Activated CD4-positive, CD25-positive, alpha-beta regulatory T cell (primary cell): Measurements from ENCODE around the gene TMEM212.
"Not testable (repeated sequence)": the region's sequence is repeated elsewhere in the genome, so short reads cannot be mapped to it uniquely, and the experiment has no call there.

ENCODE experiments used
- DNase-seq, 4 experiments: peaks; one replicate each; lab custom pipeline; 2025; lab: John Stamatoyannopoulos, UW

Gene TMEM212

GRCh38 chr3:171813278-171813896 lies 29.8 kb upstream of the TMEM212 start:
- no peak for DNase-seq

- DNase-seq, result no peak
Observed at GRCh38 chr3:171813897-171814460, 29.2 kb upstream of the TMEM212 start.

- DNase-seq, result not testable (repeated sequence)
Observed at GRCh38 chr3:171814662-171815061, 28.5 kb upstream of the TMEM212 start.

- DNase-seq, result no peak
Observed at GRCh38 chr3:171815973-171816595, 27.1 kb upstream of the TMEM212 start.

GRCh38 chr3:171817074-171817800 lies 25.9 kb upstream of the TMEM212 start:
- DNase-seq, result no peak

GRCh38 chr3:171821044-171821443 lies 22.1 kb upstream of the TMEM212 start:
- DNase-seq, result no peak

GRCh38 chr3:171821778-171822358 lies 21.3 kb upstream of the TMEM212 start:
- no peak for DNase-seq

GRCh38 chr3:171822431-171823106 lies 20.6 kb upstream of the TMEM212 start:
- no peak for DNase-seq

- no peak for DNase-seq
Observed at GRCh38 chr3:171824116-171824515, 19.0 kb upstream of the TMEM212 start.

GRCh38 chr3:171824824-171825221 lies 18.3 kb upstream of the TMEM212 start:
- DNase-seq, result no peak

- DNase-seq, result no peak
Observed at GRCh38 chr3:171825222-171825828, 17.8 kb upstream of the TMEM212 start.

GRCh38 chr3:171827385-171827784 lies 15.8 kb upstream of the TMEM212 start:
- no peak for DNase-seq

GRCh38 chr3:171827836-171828458 lies 15.2 kb upstream of the TMEM212 start:
- DNase-seq, result no peak

GRCh38 chr3:171828902-171829770 lies 14.0 kb upstream of the TMEM212 start:
- no peak for DNase-seq

- no peak for DNase-seq
Observed at GRCh38 chr3:171829841-171830517, 13.2 kb upstream of the TMEM212 start.

- DNase-seq, result no peak
Observed at GRCh38 chr3:171830518-171830875, 12.7 kb upstream of the TMEM212 start.

GRCh38 chr3:171831936-171832335 lies 11.2 kb upstream of the TMEM212 start:
- no peak for DNase-seq

- no peak for DNase-seq
Observed at GRCh38 chr3:171832989-171833388, 10.2 kb upstream of the TMEM212 start.

GRCh38 chr3:171833789-171834460 lies 9.2 kb upstream of the TMEM212 start:
- DNase-seq, result no peak
